Inferior parietal cortex (tissue), 1 donor: ENCODE results near the gene BRD7.

ENCODE experiments used
- DNase-seq: peaks from one replicate; pipeline ENCODE4 v3.0.0-alpha.2; 2016; ENCODE audit errors: extremely low spot score

Gene BRD7

DNA sequence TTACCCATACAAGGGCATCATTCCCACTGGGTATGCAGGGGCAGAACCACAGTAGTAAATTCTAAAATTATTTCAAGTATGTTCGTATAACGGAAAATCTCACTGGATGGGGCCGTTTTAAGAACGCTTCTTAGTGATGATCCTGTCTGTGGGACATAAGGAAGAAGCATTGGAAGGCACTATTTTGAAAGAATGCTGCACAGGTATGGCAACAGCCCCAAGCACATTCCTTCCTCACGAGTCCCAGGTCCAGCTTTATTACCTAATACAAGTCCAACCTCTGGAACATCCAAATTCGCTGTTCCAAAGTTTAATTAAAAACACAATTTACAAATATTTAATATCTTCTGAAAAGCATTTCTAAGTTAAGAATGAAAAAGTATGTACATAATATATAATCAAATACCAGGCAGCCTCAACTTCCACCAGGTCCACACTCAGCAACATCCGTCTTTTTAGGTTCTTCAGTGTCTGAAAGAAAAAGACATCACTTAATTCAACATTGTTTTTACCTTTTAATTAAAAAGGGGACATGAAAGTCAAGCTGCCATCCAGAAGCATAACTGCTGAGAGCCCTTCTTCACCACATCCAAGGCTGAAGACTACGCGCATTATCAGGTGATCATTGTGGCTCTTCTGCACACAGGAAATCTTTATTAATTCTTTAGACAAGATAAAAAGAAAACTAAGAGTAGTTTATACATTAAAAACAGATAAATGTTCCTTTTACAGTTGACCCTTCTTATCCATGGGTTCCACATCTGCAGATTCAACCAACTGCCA is 49.8 kb downstream of the BRD7 start:
- no peak for DNase-seq

DNA sequence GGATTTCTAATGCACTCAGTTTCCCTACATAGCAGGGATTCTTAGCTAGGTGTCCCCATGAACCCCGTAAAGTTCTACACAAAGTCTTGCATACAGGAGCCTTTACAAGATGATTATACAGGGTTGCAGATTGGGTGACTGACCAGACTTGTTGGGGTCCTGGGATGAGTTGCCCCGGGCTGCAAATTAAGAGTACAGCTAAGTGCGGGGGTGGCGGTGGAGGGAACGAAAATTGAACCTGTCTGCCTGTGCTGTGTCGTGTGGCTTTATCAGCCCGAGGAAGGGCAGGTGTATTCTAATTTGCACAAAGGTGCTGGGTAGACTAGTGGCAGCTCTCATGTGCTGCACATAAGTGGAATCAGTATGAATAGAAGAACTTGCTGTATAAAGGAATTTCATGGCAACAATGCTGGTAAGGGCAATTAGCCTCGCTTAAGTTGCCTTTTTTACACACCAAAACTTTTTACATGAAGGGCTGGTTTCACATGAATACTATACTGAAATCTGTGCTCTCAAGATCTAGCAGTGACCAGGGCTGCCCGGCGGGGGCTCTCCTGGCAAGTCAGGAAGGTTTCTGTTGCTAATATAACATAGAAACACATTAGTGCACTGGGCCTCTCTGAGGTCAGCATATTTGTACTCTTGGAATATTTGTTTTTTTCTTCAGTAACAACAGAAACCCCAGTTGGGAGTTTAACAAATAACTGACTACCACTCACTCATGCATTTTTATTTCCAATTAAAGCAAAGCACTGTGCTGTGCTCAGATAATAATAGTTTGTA is 51.7 kb downstream of the BRD7 start:
- no peak for DNase-seq

DNA sequence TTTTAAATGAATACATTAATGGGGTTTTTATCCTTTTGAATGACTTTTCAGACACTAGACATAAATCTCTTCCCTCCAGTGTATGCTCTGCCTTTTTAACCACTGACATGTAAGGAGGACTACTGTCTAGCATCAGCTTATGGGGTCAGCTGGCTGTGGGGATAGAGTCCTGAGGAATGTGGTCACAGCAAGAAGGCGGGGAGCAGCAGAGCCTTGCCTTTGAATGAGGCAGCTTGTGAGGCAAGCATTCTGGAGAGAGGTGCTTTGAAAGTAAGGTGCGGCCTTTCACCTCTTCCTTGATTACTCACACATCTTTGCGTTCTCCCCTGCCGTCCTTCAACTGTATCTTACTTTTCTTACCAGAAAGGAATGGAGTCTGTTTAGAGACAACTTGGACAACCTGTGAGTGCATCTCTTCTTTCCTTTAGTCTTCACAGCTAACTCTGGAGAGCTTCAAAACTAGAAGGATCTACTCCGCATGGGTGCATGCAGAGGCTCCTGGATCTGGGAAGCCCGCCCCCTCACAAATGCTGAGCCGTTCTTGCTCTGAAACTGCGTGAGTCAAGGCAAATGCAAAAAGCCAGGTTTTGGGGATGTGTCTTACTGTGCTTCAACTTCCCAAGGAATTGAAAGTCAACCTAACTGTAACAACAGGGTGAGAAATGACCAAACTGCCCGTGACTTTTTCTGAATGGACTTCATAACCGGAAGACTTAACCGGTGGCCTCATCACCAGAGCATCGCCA is 52.5 kb downstream of the BRD7 start:
- no peak for DNase-seq

DNA sequence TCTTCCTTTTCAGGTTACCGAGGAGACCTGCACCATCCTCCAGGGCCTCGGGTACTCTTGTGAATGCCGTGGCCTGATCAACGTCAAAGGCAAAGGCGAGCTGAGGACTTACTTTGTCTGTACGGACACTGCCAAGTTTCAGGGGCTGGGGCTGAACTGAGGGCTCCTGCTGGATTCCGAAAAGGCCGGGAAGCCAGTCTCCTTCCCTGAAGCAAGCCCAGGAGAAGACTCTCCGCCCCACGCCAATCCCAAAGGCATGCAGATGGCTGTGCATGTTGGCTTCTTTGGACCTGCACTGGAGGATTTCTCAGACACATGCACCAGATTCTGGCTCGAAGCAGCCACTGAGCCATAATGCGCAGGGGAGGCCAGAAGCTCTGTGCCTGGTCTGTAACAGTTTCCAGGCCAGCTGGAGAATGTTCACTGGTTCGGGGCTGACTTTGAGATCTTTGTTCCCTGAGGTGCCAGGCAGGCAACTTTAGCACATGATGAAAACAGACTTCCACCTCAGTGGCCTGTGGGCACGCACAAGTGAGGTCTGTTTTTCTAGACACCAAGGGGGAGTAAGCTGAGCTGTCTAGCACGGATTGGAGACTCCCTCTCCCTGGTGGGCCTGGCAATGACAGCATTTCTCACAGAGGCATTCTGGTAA is 53.3 kb downstream of the BRD7 start:
- no peak for DNase-seq

DNA sequence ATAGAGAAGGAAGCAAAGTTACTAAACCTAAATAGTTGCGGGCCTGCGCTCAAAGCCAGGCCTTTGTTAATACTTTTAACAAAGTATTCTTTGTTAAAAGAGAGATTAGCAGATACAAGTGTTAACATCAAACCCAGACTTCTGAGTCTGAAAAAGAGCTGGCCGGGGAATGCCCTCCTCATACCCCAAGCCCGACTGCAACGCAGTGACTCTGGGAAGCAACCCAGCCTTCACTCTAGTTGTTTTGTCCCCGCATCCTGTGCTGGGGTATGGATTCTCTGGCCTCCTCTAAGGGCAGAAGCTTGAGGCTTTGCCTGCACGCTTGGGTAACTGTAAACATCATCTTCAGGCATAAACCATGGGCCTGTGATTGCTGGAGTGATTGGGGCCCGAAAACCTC is 54.1 kb downstream of the BRD7 start:
- no peak for DNase-seq

DNA sequence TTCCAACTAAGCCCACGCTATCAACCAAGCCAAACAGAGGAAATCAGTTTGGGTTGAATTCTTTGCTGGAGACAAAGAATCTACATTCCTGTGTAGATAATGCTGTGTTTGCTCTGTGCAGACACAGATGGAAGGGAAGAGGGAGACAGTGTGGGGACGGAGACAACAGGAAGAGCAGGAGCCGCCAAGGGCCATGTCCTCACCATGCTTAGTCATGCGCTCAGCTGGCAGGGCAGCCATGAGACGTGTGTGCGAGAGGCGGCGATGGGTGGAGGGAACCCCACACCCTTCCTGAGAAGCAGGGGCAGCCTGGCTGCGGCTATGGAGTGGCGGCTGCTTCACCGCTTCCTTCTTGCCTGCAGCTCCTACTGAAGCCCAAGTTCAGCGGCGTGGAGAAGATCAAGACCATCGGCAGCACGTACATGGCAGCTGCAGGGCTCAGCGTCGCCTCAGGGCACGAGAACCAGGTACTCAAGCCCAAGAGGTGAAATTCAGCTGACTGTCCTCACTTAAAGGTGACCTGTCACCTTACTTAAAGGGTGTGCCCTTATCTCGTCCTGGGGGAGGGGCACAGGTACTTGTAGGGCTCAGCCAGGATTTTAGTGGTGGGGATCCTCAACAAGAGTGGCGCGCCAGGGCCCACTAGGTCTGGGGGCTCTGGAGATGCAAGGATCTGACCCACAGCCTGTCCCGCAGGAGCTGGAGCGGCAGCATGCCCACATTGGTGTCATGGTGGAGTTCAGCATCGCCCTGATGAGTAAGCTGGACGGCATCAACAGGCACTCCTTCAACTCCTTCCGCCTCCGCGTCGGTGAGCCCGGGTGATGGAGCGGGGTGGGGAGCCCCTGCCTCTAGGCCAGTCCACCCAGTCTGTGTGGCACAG is 55.0 kb downstream of the BRD7 start:
- DNase-seq = no peak

DNA sequence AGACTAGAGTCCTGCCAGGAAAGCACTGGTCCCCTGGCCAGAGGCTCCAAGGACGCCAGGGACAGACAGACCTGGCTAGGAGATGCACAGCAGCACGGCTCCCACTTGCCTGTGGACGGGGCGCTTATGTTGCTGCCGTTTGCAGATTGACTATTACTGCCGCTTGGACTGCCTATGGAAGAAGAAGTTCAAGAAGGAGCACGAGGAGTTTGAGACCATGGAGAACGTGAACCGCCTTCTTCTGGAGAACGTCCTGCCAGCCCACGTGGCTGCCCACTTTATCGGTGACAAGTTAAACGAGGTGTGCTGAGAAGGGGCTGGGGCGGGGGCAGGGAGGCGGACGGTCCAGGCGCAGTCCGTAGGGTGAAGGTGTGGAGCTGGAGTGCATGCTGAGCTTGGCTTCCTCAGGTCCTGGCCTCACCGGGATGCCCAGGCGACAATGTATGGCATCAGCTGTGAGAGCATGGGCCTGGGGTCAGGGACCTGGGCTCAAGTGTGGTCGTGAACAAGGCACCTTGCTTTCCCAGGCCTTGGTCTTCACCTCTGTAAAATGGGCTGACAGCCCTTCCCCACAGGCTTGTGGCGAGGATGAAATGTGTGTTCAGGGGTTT is 56.8 kb downstream of the BRD7 start:
- no peak for DNase-seq

DNA sequence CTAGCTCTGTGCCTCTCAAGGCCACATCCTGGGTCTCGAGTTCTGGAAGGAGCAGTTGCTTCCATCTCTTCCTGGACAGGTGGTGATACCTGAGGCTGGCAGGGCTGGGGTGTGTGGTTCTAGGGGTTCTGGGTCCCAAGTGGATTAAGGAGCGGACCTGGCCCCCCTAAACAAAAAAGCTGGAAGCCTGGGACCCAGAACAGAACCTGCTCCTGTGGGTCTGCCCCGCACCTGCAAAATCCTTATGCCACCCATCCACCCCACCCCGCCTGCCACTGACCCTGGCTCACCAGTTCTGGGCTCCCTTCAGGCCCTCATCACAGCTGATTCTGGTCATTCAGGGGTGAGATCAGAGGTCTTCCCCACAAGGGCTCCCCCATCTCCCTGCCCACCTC is 57.7 kb downstream of the BRD7 start:
- no peak for DNase-seq

DNA sequence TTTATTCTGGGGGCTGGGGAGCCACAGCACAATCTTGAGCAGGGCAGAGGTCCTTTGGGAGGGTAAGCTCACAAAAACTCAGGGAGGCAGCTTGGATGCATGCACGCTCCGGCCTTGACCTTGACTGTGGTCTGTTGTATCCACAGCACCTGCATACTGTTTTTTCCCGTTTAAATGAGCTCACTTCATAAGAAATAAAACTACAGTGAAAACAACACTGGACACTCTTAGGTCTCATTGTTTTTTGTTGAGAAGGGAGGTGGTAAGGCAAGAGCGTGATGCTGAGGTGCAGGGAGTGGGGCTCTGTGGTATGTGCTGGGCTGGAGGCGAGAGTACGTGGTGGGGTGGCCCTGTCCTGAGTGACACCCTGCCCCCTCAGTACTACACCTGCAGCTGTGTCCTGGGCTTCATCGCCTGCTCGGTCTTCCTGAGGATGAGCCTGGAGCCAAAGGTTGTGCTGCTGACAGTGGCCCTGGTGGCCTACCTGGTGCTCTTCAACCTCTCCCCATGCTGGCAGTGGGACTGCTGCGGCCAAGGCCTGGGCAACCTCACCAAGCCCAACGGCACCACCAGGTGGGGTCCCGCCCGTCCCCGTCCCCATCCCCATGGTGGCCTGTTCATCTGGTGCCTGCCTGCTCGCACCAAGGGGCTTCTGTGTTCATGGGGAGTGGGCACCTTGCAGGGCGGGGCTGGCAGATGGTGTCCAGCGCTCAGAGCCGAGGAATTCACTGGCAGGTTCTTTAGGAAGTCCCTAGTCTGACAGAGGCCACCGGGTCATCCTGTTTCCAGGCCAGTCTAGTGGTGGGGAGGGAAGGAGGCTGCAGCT is 58.3 kb downstream of the BRD7 start:
- DNase-seq = no peak

DNA sequence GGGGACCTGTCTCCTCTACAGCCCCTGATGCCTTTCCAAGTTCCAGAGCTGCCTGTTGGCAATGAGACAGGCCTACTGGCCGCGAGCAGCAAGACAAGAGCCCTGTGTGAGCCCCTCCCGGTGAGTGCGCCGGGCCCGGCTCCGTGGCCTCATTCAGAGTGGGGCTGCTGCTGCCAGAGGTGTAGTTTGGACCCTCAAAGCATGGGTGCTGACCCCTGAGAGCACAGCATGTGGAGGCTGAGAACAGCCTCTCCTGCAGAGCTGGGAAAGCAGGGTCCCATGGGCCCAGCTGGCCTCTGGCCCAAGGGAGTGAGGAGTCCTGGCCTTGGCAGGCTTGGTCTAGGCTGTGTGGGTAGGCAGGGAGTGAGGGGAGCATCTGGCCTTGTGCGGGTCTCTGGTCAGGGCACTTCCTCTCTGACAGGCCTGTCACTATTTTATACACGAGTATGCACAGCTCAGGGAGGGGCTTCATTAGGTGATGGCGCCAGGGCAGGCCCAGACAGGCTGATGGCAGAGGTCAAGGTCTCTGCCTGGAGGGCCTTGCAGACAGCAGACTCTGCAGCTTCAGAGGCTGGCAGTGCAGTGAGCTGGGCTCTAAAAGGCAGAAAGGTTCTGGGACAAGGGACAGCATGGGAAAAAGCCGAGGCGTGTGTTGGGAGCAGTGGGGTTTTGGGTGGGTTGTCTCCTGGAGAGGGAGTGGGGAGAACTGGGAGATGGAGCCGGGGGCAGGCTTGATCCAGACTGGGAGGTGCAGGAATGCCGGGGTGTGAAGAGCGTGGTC is 59.1 kb downstream of the BRD7 start:
- DNase-seq = no peak

DNA sequence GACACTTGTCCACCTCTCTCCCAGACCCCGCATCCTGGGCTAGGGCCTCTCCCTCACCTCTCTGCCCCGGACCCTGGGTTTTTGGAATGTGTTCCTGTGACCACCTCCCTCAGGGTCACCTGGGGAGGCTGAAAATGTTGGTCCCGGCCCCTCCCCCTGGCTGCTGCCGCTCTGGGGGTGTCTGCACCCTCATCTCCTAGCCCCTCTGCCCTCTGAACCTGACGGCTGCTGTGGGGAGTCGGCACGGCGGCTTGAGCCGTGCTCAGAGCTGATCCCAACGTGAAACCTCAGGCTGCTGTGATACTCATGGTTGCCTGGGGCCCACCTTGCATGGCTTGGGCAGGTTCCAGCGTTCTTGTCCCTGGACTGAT is 59.6 kb downstream of the BRD7 start:
- no peak for DNase-seq

DNA sequence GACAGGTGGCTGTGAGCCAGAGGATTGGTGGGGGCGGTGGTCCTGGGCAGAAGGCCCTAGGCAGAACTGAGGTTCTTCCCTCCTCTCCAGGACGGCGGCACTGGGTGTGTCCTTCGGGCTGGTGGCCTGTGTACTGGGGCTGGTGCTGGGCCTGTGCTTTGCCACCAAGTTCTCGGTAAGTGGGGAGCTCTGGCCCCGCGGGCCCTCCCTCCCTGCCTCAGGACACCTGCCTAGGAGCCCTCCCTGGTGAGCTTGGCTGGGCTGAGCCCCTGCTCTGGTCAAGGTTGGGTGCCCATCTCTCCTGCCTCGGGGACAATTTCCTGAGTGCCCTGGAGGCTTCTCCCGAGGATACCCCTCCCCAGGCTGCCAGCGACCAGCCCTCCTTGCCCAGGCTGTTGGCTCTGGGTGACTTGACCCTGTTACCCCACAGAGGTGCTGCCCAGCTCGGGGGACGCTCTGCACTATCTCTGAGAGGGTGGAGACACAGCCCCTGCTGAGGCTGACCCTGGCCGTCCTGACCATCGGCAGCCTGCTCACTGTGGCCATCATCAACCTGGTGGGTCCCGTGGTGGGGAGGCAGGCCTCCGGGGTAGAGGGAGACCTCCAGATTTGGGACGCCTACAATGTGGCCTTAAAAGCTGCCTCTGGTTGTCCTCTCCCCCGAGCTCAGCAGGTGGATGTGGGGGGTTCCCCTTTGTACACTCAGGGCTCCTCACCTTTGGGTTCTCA is 60.4 kb downstream of the BRD7 start:
- no peak for DNase-seq

DNA sequence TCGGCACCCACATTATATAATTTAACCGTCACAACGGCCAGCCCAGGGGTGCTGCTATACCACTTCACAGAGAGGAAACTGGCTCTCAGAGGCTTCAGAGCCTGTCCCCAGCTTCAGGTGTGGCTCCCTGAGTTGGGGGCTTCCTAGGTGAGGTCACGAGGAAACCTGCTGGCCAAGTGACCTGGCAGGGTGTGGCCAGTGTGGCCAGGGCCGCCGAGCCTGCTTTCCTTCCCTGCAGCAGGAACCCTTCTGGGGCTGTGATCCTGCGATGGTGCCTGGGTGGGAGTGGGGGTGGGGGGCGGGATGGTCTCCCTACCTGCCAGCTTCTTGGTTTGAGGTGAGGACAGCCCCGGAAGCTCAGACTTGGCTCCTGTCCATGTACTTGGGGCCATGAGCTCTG is 62.5 kb downstream of the BRD7 start:
- no peak for DNase-seq

DNA sequence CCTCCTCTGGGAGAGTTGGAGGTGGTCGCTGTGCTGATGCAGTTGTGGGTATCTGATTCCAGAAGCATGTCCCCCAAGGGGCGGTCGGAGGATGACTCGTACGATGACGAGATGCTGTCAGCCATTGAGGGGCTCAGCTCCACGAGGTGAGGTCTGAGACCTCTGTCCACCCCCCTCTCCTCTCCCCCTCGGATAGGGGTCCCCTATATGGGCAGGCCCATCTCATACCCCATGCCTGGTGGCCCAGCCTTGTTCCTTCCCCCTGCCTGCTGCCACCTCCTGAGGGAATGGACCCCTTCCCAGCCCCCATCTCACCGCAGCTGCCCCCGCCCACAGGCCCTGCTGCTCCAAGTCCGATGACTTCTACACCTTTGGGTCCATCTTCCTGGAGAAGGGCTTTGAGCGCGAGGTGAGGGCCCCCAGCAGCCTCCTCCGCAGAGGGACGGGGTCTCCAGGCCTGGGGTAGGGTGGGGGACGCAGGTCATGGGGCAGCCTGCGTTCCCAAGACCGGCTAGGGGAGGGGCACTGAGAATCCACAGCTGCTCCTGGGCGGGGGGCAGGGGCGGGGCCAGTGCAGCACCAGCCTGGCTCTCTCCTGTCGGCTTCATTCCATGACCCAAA is 63.2 kb downstream of the BRD7 start:
- no peak for DNase-seq

DNA sequence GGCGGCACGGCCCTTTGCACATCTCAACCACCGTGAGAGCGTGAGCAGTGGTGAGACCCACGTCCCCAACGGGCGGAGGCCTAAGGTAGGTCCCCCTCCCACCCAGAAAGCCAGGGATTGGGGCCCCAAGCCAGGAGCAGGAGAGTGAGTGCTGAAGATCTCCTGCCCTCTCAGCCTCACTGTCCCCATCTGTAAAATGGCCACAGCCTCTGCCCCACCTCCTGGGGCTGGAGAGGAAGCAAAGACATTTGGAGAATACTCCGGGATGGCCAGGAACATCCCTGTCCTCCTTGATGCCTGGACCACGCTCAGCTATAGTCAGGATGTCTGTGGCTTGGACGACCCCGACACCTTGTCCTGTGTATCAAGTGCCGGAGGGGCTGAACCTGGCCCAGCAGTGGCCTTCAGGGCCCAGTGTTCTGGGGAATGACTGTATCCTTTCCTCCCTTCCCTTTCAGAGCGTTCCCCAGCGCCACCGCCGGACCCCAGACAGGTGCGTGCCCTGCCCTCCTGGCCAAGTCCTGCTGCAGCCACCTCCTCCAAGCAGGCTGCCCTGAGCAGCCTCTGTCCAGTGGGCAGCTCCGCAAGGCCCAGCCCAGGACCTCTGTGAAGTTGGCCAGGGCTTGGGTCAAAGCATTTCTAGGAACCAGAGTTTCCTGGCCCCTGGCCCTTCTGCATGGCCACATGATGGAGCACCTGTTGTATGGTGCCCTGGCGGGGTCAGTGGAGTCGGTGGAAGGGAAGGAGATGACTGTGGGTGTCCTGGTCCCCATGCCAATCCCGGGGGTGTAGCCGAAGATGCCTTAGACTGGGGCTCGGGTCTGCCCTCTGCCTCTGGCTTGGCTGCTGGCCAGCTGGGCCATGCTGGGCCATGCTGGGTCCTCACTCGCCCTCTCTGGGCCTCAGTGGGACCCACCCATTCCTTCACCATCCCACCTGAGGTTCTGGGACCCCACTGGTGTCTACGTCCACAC is 64.0 kb downstream of the BRD7 start:
- DNase-seq = no peak

DNA sequence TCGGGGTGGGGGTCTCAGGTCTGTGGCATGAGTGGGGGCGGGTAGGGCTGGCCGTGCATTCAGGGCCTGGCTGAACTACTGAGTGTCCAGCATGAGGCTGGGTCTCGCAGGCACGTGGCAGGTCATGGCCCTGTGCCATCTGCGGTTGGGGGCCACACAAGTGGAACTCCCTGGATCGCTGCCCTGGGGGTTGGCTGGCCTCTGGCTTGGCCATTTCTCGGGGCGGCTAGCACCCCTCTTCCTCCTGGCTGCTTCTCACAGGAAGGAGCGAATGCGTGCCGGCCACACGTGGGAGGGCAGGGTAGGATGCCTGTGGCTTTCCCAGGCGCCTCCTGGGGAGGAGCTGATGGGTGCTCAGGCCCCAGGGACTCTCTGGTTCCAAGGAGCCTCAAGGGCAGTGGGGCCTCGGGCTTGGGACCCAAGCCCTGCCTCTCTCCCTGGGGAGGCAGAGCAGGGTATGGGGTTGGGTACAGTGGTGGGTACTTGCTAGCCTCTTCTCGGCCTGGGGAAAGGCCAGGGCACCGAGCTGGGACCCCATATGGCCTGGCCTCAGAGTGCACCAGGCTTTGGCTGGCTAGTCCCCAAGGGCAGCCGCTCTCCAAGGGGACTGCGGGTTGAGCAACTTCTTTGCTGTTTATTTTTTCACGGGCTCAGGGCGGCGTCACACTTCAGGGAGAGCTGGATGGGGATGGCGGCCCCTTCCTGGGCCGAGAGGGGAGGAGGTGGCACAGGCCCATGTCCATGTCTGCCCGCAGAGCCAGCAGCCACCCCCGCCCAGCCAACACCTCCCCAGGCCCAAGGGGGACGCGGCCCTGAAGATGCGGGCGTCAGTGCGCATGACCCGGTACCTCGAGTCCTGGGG is 65.0 kb downstream of the BRD7 start:
- DNase-seq = no peak
